H9 (cell line): Measurements from ENCODE around the gene ABHD17C. TPM values are rescaled to one million over a fixed set of nuclear protein-coding genes. Genes with fewer than 3 reads are reported as not detected.

Source experiments
- DNase-seq: peaks from one replicate; pipeline ENCODE4 v3.0.0-alpha.2; 2017
- H2AFZ ChIP-seq: one replicate; pipeline ENCODE4 v1.6.1; 2013; ENCODE audit warnings: mild to moderate bottlenecking, low read length, control low read depth, moderate library complexity
- H2AK5ac ChIP-seq: 2 replicates; pipeline ENCODE4 v1.6.1; 2013; ENCODE audit warnings: low read length, control low read depth, mixed read lengths; ENCODE audit not compliant: insufficient read length
- H2BK120ac ChIP-seq: one replicate; pipeline ENCODE4 v1.6.1; 2013; ENCODE audit warnings: low read depth, mild to moderate bottlenecking, low read length, control low read depth, inconsistent platforms; ENCODE audit not compliant: poor library complexity, severe bottlenecking
- H2BK12ac ChIP-seq: 2 replicates; pipeline ENCODE4 v1.6.1; 2013; ENCODE audit warnings: low read length, control low read depth, mixed read lengths, low read depth; ENCODE audit not compliant: insufficient read length
- H2BK15ac ChIP-seq: 2 replicates; pipeline ENCODE4 v1.6.1; 2013; ENCODE audit warnings: low read depth, low read length, control low read depth
- H2BK20ac ChIP-seq: one replicate; pipeline ENCODE4 v1.6.1; 2013; ENCODE audit warnings: low read depth, mild to moderate bottlenecking, low read length, control low read depth, inconsistent platforms; ENCODE audit not compliant: poor library complexity, severe bottlenecking
- H2BK5ac ChIP-seq: 2 replicates; pipeline ENCODE4 v1.6.1; 2013; ENCODE audit warnings: low read length, control low read depth, mixed read lengths; ENCODE audit not compliant: insufficient read length
- H3K14ac ChIP-seq: 2 replicates; pipeline ENCODE4 v1.6.1; 2013; ENCODE audit warnings: low read length, control low read depth; ENCODE audit not compliant: insufficient read depth
- H3K18ac ChIP-seq: 2 replicates; pipeline ENCODE4 v1.6.1; 2013; ENCODE audit warnings: low read depth, mild to moderate bottlenecking, mixed read lengths, low read length, control low read depth; ENCODE audit not compliant: insufficient read length
- H3K23ac ChIP-seq: 2 replicates; pipeline ENCODE4 v1.6.1; 2013; ENCODE audit warnings: low read length, control low read depth, mixed read lengths, low read depth; ENCODE audit not compliant: insufficient read length
- H3K23me2 ChIP-seq: 2 replicates; pipeline ENCODE4 v1.6.1; 2013; ENCODE audit warnings: low read depth, mild to moderate bottlenecking, mixed read lengths, low read length, control low read depth; ENCODE audit not compliant: insufficient read length, poor library complexity, severe bottlenecking
- H3K27ac ChIP-seq: 2 replicates; pipeline ENCODE4 v1.5.1; 2013; ENCODE audit warnings: low read length, control low read depth, mixed read lengths, low read depth; ENCODE audit not compliant: insufficient read length
- H3K27me3 ChIP-seq: 2 replicates; pipeline ENCODE4 v1.6.1; 2013; ENCODE audit warnings: low read length, control low read depth, inconsistent platforms; ENCODE audit not compliant: insufficient read depth
- H3K4ac ChIP-seq: 2 replicates; pipeline ENCODE4 v1.6.1; 2013; ENCODE audit warnings: low read depth, mild to moderate bottlenecking, control low read depth, inconsistent platforms, low read length, moderate library complexity
- H3K4me1 ChIP-seq: 2 replicates; pipeline ENCODE4 v1.6.1; 2013; ENCODE audit warnings: low read length, control low read depth, inconsistent platforms; ENCODE audit not compliant: insufficient read depth
- H3K4me2 ChIP-seq: 2 replicates; pipeline ENCODE4 v1.6.1; 2013; ENCODE audit warnings: low read length, control low read depth, mixed read lengths; ENCODE audit not compliant: insufficient read length, insufficient read depth
- H3K56ac ChIP-seq: 2 replicates; pipeline ENCODE4 v1.6.1; 2013; ENCODE audit warnings: low read depth, mild to moderate bottlenecking, mixed read lengths, low read length, control low read depth; ENCODE audit not compliant: insufficient read length
- H3K79me1 ChIP-seq: 2 replicates; pipeline ENCODE4 v1.6.1; 2013; ENCODE audit warnings: low read depth, mild to moderate bottlenecking, moderate library complexity, low read length, control low read depth, inconsistent platforms; ENCODE audit not compliant: insufficient read depth, poor library complexity, severe bottlenecking
- H3K79me2 ChIP-seq: 2 replicates; pipeline ENCODE4 v1.6.1; 2013; ENCODE audit warnings: low read length, control low read depth, inconsistent platforms; ENCODE audit not compliant: insufficient read depth
- H3K9ac ChIP-seq: 2 replicates; pipeline ENCODE4 v1.6.1; 2013; ENCODE audit warnings: low read length, control low read depth, mixed read lengths; ENCODE audit not compliant: insufficient read length; ENCODE audit errors: extremely low read depth
- H3K9me3 ChIP-seq: one replicate; pipeline ENCODE4 v1.6.1; 2013; ENCODE audit warnings: low read depth, low read length, inconsistent platforms; ENCODE audit not compliant: control insufficient read depth
- H3T11ph ChIP-seq: one replicate; pipeline ENCODE4 v1.6.1; 2013; ENCODE audit warnings: mild to moderate bottlenecking, low read length, control low read depth, inconsistent platforms
- H4K20me1 ChIP-seq: one replicate; pipeline ENCODE4 v1.6.1; 2013; ENCODE audit not compliant: control insufficient read depth, insufficient read length, insufficient read depth
- H4K5ac ChIP-seq: 2 replicates; pipeline ENCODE4 v1.6.1; 2013; ENCODE audit warnings: low read depth, mild to moderate bottlenecking, mixed read lengths, low read length, control low read depth; ENCODE audit not compliant: insufficient read length
- H4K8ac ChIP-seq: replicated peaks from 2 replicates; pipeline ENCODE4 v1.6.1; 2013; ENCODE audit warnings: low read length, control low read depth, mixed read lengths, low read depth; ENCODE audit not compliant: insufficient read length
- H4K91ac ChIP-seq: 2 replicates; pipeline ENCODE4 v1.6.1; 2013; ENCODE audit warnings: low read depth, mild to moderate bottlenecking, moderate library complexity, mixed read lengths, low read length, control low read depth; ENCODE audit not compliant: insufficient read length
- H3K27ac Mint-ChIP-seq, 3 experiments: 2 replicates in 2 of 3; 3 replicates in 1 of 3; pipeline ENCODE4 v1.8.0; 2020 to 2021; ENCODE audit warnings: mixed read lengths in 3 of 3, mild to moderate bottlenecking in 1 of 3, moderate library complexity in 1 of 3
- H3K27me3 Mint-ChIP-seq: 2 replicates; pipeline ENCODE4 v1.8.0; 2021; ENCODE audit warnings: low read depth, mild to moderate bottlenecking, moderate library complexity, mixed read lengths
- H3K36me3 Mint-ChIP-seq, 3 experiments: 2 replicates in 2 of 3; 3 replicates in 1 of 3; pipeline ENCODE4 v1.8.0; 2020 to 2021; ENCODE audit warnings: low read depth in 3 of 3, mixed read lengths in 3 of 3; ENCODE audit not compliant: insufficient read depth in 1 of 3
- H3K4me1 Mint-ChIP-seq, 2 experiments: 2 replicates each; pipeline ENCODE4 v1.8.0; 2020; ENCODE audit warnings: mixed read lengths in 2 of 2
- H3K4me3 Mint-ChIP-seq, 2 experiments: 2 replicates in 1 of 2; 3 replicates in 1 of 2; pipeline ENCODE4 v1.8.0; 2020 to 2021; ENCODE audit warnings: mild to moderate bottlenecking in 2 of 2, mixed read lengths in 2 of 2, moderate library complexity in 1 of 2
- H3K9me3 Mint-ChIP-seq, 2 experiments: 2 replicates in 1 of 2; 3 replicates in 1 of 2; pipeline ENCODE4 v1.8.0; 2020; ENCODE audit warnings: mild to moderate bottlenecking in 2 of 2, mixed read lengths in 2 of 2, moderate library complexity in 1 of 2
- WGBS: extraction: QIAGEN DNeasy Blood & Tissue Kit; methylation state at CpG from one replicate; pipeline ENCODE4 v1.1.7; 2013; ENCODE audit warnings: missing lambda C conversion rate, low lambda C conversion rate, mixed read lengths; ENCODE audit not compliant: insufficient read length; ENCODE audit errors: extremely low coverage; 5-methylcytosine and 5-hydroxymethylcytosine counted together
- total RNA-seq: library from RNA; stranded (reverse); gene quantifications from 2 replicates; pipeline ENCODE4 v1.2.1, GENCODE V29; 2021
- TF ChIP-seq, protein P1 (sequence below): fragments of 200-600 bp; sonication (generic); conservative IDR thresholded peaks from 3 replicates; pipeline ENCODE4 v1.8.0; 2021; ENCODE audit warnings: antibody characterized with exemption, mild to moderate bottlenecking

The ABHD17C gene
- total RNA-seq, 1 experiment from 2014 or later, result 21.5 TPM

DNA sequence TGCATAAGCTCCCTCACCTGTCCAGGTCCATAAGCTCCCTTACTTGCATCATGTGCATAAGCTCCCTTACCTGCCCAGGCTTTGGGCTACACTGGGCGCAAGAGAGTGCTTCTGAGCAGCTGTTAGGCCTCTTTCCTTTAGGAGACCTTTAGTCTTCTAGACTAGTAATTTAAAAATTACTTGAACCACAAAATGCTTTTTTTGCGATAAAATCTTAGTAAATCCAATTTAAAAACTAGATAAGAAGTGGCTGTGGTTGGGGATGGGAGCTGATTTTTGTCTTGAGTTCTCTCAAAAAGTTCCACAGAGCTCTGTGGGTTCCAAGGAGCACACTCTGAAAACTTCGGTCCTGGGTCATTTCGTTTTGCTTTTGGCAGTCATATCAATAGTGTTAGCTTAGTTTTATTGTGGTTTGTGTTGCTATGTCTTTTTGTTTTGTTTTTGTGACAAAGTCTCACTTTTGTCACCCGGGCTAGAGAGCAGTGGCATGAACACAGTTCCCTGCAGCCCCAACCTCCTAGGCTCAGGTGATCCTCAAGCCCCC, 90.8 kb downstream of the ABHD17C start:
- Histone ChIP-seq H3K27ac (no peak overlapping the region), H3K23me2 (no peaks in the 10 kb centered on the region), H2BK15ac (no peak overlapping the region), H3T11ph (no peak overlapping the region), H2AK5ac (no peak overlapping the region), H2BK120ac (no peak overlapping the region), H3K9me3 (no peaks in the 10 kb centered on the region), H4K20me1 (no peaks in the 10 kb centered on the region), H3K9ac (no peak overlapping the region), H2AFZ (no peak overlapping the region), H3K23ac (no peak overlapping the region), H2BK20ac (no peak overlapping the region), H4K91ac (no peak overlapping the region), H3K27me3 (no peaks in the 10 kb centered on the region), H3K56ac (no peak overlapping the region), H3K18ac (no peak overlapping the region), H3K4me1 (no peaks in the 10 kb centered on the region; the same call in 1 of the 2 replicates), H4K5ac (no peak overlapping the region), H4K8ac (no peak overlapping the region), H2BK5ac (no peak overlapping the region), H2BK12ac (no peak overlapping the region), H3K79me2 (no peaks in the 10 kb centered on the region), H3K79me1 (no peaks in the 10 kb centered on the region), H3K4ac (no peak overlapping the region), H3K4me2 (no peak overlapping the region), H3K14ac (no peak overlapping the region)
- no peak for DNase-seq
- peaks cover 30% of the 10 kb centered on the region for H3K27me3 Mint-ChIP-seq
- H3K4me1 Mint-ChIP-seq, result peaks cover 4% of the 10 kb centered on the region in 2 experiments; a peak in 3 of 4 replicates
- no peaks in the 10 kb centered on the region for H3K36me3 Mint-ChIP-seq
- H3K4me3 Mint-ChIP-seq, result no peak overlapping the region
- WGBS, result no CpG with 5 or more reads among the region's 5 CpGs
- no peak overlapping the region for H3K27ac Mint-ChIP-seq
- TF ChIP-seq, protein P1, sequence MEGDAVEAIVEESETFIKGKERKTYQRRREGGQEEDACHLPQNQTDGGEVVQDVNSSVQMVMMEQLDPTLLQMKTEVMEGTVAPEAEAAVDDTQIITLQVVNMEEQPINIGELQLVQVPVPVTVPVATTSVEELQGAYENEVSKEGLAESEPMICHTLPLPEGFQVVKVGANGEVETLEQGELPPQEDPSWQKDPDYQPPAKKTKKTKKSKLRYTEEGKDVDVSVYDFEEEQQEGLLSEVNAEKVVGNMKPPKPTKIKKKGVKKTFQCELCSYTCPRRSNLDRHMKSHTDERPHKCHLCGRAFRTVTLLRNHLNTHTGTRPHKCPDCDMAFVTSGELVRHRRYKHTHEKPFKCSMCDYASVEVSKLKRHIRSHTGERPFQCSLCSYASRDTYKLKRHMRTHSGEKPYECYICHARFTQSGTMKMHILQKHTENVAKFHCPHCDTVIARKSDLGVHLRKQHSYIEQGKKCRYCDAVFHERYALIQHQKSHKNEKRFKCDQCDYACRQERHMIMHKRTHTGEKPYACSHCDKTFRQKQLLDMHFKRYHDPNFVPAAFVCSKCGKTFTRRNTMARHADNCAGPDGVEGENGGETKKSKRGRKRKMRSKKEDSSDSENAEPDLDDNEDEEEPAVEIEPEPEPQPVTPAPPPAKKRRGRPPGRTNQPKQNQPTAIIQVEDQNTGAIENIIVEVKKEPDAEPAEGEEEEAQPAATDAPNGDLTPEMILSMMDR, result no peak
- no peaks in the 10 kb centered on the region for H3K9me3 Mint-ChIP-seq
